ENCODE measurements around the gene IGFLR1.
"Not testable (repeated sequence)": the region's sequence is repeated elsewhere in the genome, so short reads cannot be mapped to it uniquely, and the experiment has no call there.

DNA sequence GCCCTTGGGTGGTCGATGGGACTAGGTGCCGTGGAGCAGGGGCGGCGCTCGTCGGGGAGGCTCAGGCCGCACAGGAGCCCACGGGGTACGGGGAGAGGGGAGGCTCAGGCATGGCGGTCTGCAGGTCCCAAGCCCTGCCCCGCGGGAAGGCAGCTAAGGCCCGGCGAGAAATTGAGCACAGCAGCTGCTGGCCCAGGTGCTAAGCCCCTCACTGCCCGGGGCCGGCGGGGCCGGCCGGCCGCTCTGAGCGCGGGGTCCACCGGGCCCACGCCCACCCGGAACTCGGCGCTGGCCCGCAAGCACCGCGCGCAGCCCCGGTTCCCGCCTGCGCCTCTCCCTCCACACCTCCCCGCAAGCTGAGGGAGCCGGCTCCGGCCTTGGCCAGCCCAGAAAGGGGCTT is 51.1 kb downstream of the IGFLR1 start:
- TF ChIP-seq, protein P1, sequence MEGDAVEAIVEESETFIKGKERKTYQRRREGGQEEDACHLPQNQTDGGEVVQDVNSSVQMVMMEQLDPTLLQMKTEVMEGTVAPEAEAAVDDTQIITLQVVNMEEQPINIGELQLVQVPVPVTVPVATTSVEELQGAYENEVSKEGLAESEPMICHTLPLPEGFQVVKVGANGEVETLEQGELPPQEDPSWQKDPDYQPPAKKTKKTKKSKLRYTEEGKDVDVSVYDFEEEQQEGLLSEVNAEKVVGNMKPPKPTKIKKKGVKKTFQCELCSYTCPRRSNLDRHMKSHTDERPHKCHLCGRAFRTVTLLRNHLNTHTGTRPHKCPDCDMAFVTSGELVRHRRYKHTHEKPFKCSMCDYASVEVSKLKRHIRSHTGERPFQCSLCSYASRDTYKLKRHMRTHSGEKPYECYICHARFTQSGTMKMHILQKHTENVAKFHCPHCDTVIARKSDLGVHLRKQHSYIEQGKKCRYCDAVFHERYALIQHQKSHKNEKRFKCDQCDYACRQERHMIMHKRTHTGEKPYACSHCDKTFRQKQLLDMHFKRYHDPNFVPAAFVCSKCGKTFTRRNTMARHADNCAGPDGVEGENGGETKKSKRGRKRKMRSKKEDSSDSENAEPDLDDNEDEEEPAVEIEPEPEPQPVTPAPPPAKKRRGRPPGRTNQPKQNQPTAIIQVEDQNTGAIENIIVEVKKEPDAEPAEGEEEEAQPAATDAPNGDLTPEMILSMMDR (IDR thresholded peaks at IDR 0.05): not testable (repeated sequence)
- not testable (repeated sequence) for TF ChIP-seq POLR2A (IDR thresholded peaks at IDR 0.05)
